Pulmonary artery endothelial cell (primary cell): ENCODE data around the gene ADAMTSL2. TPM values are rescaled to one million over a fixed set of nuclear protein-coding genes. Genes with fewer than 3 reads are reported as not detected.

Experiments used
- DNase-seq: peaks from one replicate; pipeline ENCODE4 v3.0.0-alpha.2; 2011; ENCODE audit warnings: low read depth, low spot score
- total RNA-seq: library from RNA; depleted of rRNA; stranded (reverse); fragments of >200 nt; gene quantifications from 2 replicates; pipeline ENCODE4 v1.2.3, GENCODE V29; 2014

The ADAMTSL2 gene
- total RNA-seq, 1 donor from 2014 or later, result not detected

DNA sequence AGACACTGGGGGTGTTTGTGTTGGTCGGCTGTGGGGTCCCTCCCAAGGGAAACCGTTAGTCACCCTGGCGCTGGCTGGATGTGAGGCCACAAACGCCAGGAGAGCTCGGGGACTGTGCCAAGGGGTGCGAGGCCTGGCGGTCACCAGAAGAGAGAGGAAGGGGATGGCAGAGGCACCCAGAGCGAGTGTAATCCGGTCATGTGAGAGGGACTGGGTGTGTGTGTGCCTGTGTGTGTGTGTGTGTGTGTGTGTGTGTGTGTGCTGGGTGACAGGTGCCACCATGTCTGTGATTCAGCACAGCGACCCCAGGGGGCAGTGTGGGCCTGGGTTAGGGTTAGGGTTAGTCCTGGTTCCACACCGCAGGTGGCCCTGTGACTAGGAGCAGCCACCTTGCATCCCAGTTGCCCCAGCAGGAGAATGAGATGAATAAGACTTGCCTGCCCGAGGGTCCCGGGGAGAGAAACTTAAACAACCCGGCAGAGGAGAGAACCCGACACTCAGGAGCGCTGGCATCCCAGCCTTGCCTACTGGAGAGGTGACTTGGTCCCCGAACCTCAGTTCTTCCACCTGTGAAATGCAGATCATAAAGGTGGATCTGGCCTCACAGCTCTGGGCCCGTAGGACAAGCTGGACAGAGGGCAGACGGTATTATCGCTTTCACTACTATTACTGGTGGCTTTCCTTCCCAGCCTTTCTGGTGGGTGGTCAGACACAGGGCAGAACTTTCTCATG lies 1.4 kb upstream of the ADAMTSL2 start:
- DNase-seq, result no peak

DNA sequence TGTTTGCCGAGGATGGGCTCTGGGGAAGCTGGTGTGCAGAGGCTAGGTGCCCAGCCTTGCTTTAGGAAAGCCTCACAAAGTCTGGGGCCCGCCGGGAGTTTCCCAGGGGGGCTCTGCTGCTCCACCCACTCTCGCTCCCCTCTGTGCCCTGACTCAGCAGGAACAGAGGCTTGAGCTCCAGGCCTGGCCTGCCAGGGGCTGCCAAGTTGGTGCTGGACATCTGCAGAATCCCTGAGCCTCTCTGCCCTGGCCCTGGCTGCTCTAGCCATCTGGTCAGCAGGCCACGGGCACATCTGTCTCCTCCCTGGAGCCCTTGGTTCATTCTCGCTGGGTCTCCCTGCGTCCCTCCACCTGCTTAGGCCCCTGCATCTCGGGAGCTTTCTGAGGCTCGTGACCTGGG lies 647 bp upstream of the ADAMTSL2 start:
- no peak for DNase-seq

DNA sequence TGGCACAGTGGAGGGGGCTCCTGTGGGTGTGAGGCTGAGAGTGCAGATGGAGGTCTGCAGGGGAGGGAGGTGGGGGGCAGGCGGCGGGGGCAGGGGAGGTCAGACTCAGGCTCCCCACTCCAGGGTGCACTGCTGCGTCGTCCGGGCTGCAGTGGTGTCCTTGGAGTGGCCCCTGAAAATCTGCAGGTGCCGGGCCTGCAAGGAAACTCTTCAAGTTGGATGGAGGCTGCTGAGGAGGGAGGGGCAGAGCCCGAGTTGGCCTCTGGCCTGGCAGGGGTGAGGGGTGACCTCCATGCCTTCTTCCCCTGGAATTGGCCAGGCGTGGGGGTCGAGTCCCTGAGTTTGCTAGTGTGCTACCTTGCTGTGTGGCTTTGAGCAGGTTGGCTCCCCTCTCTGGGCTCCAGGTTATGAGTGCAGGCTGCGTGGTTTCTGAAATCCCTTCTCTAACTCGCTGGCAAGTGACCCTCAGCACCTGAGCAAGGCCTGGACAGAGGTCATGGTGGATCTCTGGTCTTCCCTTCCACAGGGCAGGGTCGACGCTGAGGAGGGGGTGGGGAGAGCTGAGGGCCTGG lies 888 bp downstream of the ADAMTSL2 start:
- DNase-seq, result no peak

DNA sequence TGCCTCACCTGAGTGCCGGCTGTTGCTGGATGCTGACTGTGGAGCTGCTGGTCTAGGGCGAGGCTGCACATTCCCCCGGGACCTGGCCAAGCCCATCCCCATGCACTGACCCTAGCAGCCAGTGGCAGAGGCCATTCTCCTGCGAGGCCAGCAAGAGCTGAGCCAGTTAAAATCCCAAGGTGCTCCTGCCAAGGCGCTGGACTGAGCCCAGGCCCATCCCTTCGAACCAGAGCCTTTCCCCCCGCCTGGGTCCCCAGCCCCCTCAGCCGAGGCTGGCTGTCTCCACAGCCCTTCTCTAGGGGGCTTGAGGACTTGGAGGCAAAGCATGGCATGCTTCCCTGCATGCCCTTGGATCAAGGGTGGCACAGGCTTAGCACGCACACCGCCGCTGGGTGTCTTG lies 1.6 kb downstream of the ADAMTSL2 start:
- no peak for DNase-seq

DNA sequence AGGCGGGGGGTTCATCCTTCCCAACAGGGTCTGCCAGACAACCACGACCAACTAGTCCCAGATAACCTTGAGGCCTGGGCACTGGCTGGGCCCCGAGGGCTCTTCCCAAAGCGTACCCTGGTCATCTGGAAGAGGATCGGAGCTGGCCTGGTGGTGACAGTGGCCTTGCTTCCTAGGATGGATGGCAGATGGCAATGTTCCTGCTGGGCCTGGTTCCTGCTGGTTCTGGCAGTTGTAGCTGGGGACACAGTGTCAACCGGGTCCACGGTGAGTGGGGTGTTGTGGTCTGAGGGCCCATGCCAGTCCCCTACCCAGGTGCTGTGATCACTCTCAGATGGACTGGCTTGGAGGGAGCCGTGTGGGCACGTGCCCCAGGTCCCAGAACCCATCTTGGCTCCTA lies 2.0 kb downstream of the ADAMTSL2 start:
- no peak for DNase-seq

DNA sequence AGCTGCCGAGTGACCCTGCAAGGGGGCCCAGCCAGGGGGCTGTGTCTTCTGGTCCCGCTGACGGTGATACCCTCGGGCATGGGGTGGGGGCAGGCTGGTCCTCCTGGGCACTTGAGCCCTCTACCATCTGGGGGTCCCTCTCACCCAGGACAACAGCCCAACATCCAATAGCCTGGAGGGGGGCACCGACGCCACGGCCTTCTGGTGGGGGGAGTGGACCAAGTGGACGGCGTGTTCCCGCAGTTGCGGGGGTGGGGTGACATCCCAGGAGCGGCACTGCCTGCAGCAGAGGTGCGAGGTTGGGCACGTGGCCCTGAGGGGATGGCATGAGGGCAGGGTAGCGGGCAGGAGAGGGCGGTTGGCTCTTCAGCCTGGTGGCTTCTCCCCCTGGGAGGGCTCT lies 2.8 kb downstream of the ADAMTSL2 start:
- DNase-seq, result no peak

DNA sequence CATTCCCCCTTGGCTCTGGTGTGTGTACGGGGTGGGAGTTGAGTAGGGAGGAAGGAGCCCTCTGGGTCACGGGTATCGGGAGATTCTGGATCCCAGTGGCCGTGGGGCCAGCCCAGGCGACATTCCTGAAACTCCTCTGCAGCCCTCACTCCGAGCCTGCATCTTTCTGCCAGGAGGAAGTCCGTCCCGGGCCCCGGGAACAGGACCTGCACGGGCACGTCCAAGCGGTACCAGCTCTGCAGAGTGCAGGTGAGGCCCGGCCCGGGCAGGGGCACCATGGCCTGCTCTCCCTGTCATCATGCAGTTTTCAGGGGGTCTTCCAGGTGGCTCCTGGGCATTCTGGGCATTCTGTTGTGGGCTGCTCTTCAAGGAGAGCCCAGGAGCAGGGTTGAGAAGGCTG lies 3.7 kb downstream of the ADAMTSL2 start:
- no peak for DNase-seq

DNA sequence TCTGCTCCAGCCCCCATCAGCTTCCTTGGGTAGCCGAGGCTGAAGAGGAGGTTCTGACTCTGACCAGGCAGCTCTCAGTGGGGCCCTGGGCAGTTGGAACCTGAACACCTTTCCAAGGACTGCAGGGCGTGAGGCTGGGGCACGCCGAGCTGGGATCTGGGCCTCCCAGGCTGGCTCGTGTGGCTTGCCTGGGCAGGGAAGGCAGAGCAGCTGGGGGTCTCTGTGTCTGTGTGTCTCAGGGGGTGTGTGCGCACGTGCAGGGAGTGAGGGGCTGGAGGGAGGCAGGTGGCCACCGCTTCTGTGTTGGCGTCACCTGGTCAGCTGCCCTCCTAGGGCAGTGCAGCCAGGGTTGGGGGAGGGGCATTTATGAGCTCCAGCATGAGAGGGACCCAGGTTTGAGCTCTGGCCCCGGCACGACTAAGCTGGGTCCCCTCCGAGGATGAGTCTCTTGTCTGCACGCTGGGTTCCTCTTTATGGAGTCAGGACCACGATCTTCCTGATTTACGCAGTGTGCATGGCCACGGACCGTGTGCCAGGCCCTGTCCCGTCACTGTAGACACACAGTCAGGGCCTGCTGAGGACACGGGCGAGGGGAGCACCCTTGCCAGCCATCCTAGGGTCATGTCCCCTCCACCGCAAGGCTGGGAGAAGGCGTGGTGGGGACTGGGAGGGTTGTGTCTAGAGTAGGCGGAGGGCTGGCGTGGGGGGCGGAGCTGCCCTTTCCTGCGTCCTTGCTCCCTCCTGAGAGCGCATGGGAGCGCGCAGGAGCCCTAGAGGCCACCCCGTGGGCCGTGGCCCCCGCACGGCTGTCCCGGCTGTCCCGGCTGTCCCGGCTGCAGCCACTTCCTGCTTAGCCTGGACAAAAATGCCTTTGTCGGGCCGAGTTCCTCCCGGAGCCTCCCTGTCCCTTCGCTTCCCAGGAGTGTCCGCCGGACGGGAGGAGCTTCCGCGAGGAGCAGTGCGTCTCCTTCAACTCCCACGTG lies 4.6 kb downstream of the ADAMTSL2 start:
- DNase-seq, result no peak

DNA sequence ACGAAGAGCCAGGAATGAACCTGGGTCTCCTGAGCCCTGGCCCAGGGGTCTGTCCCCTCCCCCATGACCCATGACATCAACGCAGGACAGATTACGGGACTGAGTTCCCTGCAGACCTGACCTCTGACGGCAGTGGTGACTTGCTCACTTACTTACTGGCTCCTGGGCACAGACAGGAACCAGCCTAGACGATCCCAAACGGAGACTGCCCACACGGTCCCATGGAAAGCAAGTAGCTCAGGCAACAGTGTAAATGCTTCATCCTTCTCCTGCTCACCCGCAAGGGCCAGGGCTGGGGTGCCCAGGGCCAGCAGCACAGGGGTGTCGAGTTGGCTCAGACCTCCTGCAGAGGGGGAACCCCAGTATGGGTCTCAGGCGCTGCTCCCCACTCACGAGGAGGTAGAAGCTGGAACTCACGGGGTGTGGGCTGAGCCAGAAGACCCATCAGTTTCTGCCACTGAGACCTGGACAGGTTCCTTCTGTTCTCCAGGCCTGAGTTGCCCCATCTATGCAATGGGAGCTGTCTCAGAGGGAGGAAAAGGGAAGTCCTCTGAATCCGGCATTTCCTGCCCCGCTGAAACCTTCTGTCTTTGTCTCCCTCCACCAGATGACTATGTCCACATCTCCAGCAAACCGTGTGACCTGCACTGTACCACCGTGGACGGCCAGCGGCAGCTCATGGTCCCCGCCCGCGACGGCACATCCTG lies 5.6 kb downstream of the ADAMTSL2 start:
- DNase-seq, result no peak

DNA sequence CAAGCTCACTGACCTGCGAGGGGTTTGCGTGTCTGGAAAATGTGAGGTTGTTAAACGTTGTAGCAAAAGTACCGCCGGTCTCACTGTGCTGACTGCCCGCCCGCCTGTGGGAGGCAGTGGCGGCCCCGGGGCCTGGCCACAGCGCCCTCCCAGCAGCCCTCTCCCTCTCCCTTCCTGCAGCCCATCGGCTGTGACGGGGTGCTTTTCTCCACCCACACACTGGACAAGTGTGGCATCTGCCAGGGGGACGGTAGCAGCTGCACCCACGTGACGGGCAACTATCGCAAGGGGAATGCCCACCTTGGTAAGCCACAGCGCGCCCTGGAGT lies 6.2 kb downstream of the ADAMTSL2 start:
- DNase-seq, result no peak

DNA sequence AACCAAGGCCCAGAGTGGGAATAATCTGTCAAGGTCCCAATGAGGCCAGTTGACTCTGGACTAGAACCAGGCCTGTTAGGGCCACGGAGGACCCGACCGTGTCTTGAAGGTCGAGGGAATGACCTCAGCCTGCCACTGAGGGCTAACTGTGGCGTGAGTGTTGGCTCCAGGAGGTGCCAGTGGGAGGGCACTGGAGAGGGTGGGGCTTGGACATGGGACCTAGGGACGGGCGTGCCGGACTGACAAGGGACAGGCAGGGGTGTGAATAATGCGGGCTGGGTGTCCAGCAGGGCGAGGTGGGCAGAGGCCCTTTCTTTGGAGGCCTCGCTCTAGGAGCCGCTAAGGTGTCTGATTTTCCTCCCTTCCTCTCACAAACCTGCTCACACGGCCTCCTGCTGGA lies 7.5 kb downstream of the ADAMTSL2 start:
- no peak for DNase-seq

DNA sequence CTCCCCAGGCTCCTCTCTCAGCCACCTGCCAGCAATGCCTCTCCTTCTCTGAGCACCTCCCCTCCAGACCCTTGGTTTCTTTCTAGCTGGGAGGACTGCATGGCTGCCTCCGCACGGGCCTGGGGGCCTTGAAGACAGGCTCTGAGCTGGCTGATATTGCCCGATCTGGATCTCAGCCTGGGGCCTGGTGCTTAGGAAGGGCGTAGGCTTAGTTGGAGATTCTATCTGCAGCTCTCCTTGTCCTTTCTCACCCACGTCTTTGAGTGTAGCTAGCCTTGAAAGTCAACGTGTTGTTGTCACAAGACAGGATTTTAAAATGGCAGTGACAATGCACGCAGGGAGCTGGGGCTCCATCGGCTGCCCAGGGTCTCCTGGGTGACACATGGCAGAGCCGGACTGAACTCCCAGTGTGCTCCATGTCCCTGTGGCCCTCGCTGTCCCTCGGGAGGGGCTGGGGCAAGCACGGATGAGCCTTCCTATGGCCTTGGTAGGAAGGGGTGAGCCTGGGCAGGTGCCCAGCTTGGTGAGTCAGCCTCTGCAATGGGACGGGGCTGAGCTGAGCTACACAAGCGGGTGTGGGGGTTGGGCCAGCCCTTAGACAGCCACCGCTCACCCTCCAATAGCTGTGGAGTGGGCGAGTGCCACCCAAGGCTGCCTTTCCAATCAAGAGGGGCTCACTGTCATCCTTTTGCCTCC lies 9.4 kb downstream of the ADAMTSL2 start:
- no peak for DNase-seq

DNA sequence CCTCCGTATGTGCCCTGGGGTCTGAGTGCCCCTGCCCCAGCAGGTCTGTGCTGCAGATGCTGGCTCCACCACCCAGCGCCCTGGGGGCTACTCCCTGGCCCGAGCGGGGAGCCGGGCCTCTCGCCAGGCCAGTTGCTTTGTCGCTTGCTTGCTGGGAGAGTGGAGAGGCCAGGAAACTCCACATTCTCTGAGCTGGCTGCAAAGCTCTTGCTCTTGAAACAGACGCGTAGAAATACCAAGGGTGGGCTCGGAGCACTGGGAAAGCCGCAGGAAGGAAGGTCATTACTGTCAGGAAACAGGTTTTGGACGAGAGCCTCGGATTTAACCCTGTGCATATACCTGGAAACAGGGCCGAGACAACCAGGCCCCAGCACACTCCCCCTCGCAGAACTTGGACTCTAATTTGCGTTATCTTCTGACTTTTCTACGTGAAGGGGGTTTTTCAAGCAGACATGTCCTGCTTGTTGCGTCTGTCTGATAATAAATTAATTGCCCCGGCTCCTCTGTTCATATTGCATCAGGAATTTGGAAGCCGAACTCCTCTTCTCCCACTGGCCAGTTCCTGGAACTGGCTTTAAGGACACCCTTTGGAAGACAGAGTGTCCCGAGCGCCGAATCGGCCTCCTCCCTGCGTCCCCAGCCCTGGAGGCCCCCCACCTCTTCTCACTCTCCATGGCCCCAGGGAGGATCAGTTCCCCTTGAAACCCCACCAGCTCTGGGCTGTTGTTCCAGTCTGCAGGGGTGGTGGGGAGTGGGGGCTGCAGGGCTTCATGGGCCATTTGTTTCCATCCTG lies 11.2 kb downstream of the ADAMTSL2 start:
- no peak for DNase-seq

DNA sequence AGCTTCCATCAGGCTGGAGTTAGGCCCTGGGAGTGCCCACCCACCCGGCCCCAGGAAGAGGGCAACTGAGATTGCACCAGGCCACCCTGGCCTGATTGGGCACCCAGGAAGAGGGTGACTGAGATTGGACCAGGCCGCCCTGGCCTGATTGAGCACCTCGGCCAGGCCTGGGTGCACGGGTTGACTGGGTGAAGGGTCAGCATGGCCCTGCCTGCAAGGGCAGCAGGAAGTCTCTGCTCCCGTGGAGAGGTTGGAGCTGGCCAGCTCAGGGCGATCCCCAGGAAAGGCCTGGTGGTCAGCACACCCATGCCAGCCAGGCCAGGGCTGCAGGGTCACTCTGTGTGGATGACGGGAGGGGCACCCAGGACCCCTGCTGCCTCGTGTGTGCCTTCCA lies 11.8 kb downstream of the ADAMTSL2 start:
- DNase-seq, result no peak

DNA sequence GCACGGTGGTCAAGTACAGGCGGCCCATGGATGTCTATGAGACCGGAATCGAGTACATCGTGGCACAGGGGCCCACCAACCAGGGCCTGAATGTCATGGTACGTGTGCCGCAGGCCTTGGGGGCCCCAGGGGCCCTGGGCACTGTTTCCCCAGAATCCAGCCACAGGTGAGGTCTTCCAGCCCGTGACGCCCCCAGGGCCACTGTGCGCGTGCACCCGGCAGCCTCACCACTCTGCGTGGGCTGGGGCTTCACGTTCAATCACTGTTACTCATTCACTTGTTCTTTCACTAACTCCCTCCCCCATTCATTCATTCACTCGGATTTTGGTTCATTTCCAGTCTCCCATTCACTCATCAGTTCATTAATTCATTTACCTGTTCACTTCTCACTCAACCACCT lies 12.6 kb downstream of the ADAMTSL2 start:
- DNase-seq, result no peak

DNA sequence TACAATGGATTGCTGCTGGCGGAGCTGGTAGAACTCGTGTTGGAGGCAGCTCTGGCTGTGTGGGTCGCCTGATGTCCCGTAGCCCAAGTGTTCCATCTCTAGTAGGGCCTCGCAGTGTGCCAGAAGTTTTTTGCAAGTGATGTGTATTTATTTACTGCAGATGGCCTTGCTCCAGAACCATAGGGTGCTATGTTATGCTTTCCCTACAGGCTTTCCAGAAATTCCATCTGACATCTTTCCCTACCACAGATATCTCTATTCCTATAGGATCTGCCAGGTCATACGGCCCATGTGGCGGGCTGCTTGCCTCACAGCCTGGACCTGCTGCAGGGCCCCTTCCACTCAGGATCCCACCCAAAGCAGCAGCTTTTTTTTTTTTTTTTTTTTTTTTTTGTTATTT lies 16.9 kb downstream of the ADAMTSL2 start:
- no peak for DNase-seq

DNA sequence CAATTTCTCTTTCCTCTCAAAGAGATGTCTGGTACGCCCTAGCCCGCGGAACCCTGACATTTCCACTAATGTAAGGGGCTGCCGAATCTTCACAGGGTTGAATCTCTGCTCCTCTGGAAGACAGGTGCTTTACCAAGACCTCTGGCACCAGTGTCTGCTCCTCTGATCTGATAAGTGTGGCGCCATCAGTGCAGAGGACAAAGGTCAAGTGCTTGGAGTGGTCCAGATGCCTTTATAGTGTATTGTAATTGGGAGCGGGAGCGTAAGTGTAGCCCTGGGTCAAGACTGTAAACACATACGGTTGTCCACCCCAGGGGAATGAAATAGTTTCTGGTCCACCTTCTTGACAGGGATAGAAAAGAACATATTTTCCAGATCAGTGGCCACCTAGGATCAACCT lies 17.7 kb downstream of the ADAMTSL2 start:
- no peak for DNase-seq

DNA sequence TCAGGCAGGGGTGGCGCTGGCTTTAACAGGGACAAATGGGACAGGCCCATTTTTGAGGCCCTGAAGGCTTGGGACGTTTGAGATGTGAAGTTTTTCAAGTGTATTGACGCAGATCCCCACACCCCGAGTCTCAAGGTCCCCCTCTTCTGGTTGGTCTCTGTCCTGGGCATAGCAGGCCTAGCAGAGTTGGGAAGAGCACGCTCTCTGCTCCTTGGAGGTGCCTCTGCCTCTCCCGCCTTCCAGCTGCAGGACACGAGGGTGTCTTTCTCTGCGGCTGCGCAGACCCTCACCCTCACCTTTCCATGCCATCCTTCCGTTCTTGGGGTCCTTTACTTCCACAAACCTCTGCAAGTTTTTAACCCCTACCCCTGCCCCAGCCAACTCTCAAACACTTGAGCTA lies 18.6 kb downstream of the ADAMTSL2 start:
- DNase-seq, result no peak

DNA sequence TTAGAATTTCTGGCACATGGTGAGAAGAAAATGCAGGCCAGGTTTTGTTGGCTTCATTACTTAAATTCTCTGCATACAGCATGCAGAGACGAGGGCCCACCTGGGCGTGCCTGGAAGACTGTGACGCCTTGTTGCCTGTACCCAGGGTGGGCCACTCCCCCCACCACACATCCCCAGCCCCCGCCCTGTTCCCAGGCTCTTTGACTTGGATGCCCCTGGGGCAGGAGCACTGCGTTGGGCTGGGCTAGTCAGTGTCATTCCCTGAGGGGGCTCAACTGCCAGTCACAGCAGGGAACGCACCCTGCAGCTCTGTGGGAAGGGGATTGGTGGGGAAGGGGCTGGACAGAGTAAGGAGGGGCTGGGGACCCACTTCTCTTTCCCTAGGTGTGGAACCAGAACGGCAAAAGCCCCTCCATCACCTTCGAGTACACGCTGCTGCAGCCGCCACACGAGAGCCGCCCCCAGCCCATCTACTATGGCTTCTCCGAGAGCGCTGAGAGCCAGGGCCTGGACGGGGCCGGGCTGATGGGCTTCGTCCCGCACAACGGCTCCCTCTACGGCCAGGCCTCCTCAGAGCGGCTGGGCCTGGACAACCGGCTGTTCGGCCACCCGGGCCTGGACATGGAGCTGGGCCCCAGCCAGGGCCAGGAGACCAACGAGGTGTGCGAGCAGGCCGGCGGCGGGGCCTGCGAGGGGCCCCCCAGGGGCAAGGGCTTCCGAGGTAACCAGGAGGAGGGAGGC lies 19.6 kb downstream of the ADAMTSL2 start:
- DNase-seq, result no peak

DNA sequence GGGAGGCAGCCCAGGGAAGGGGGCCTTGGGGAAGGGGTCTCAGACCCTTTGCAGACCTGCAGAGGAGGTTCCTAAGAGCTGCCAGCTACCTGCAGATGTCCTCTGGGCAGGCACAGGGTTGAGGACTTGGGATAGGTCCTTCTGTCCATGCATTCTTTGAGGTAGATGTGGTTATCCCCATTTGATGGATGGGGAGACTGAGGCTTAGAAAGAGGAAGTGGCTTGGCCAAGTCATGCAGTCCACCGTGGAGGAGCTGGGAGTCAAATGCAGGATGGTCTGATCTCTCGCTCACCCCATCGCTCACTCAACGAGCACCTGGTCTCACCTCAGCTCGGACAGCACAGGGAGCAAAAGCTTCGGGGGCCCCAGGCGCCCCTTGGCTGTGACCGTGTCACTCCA lies 20.2 kb downstream of the ADAMTSL2 start:
- DNase-seq, result no peak
